Neural cell (in vitro differentiated cells): ENCODE data around the gene GFRA4. TPM values are rescaled to one million over a fixed set of nuclear protein-coding genes. Genes with fewer than 3 reads are reported as not detected.

ENCODE experiments used
- H2AFZ ChIP-seq: fragments of 200-600, 300-800 bp; sonication (generic), shearing (Covaris generic); 2 replicates; pipeline ENCODE4 v1.6.0; 2014; ENCODE audit warnings: low read depth, mild to moderate bottlenecking, antibody characterized with exemption, low read length, moderate library complexity
- H3F3A ChIP-seq: fragments of 200-600 bp; shearing (Covaris generic); 2 replicates; pipeline ENCODE4 v1.6.1; 2016; ENCODE audit warnings: mild to moderate bottlenecking, moderate library complexity, mixed read lengths, antibody characterized with exemption, low read length; ENCODE audit not compliant: insufficient read depth, poor library complexity, severe bottlenecking
- H3K27ac ChIP-seq: fragments of 200-600, 300-800 bp; sonication (generic), shearing (Covaris generic); 2 replicates; pipeline ENCODE4 v1.5.1; 2014; ENCODE audit warnings: mild to moderate bottlenecking, low read length, moderate library complexity
- H3K27me3 ChIP-seq: fragments of 300-800, 200-600 bp; sonication (generic), shearing (Covaris generic); 2 replicates; pipeline ENCODE4 v1.6.0; 2014; ENCODE audit warnings: mild to moderate bottlenecking, low read depth, low read length, moderate library complexity; ENCODE audit not compliant: insufficient read depth
- H3K36me3 ChIP-seq: fragments of 300-800, 200-600 bp; sonication (generic), shearing (Covaris generic); 2 replicates; pipeline ENCODE4 v1.5.1; 2014; ENCODE audit warnings: mild to moderate bottlenecking, antibody characterized with exemption, low read length, moderate library complexity; ENCODE audit not compliant: insufficient read depth
- H3K4me2 ChIP-seq: fragments of 300-800, 200-600 bp; sonication (generic), shearing (Covaris generic); 2 replicates; pipeline ENCODE4 v1.6.0; 2014; ENCODE audit warnings: mild to moderate bottlenecking, low read length
- H3K4me3 ChIP-seq: fragments of 300-800, 200-600 bp; sonication (generic), shearing (Covaris generic); 2 replicates; pipeline ENCODE4 v1.5.1; 2014; ENCODE audit warnings: mild to moderate bottlenecking, low read length, moderate library complexity
- H3K79me2 ChIP-seq: fragments of 200-600 bp; shearing (Covaris generic); replicated peaks from 2 replicates; pipeline ENCODE4 v1.6.0; 2014; ENCODE audit warnings: mild to moderate bottlenecking, low read length, moderate library complexity; ENCODE audit not compliant: insufficient read depth
- H3K9ac ChIP-seq: fragments of 300-800, 200-600 bp; sonication (generic), shearing (Covaris generic); 2 replicates; pipeline ENCODE4 v1.6.1; 2016; ENCODE audit warnings: mild to moderate bottlenecking, low read length, mixed read lengths
- H3K9me2 ChIP-seq: fragments of 200-600 bp; shearing (Covaris generic); 2 replicates; pipeline ENCODE4 v1.6.1; 2016; ENCODE audit warnings: mild to moderate bottlenecking, low read length, mixed read lengths; ENCODE audit not compliant: insufficient read depth
- H3K9me3 ChIP-seq: fragments of 200-600, 300-800 bp; sonication (generic), shearing (Covaris generic); 2 replicates; pipeline ENCODE4 v1.6.1; 2016; ENCODE audit warnings: mild to moderate bottlenecking, mixed run types, low read length, moderate library complexity, mixed read lengths
- H4K20me1 ChIP-seq: fragments of 200-600 bp; shearing (Covaris generic); 2 replicates; pipeline ENCODE4 v1.6.1; 2016; ENCODE audit warnings: mild to moderate bottlenecking, mixed run types; ENCODE audit not compliant: insufficient read depth
- EP300 ChIP-seq: fragments of 450-650 bp; conservative IDR thresholded peaks from 2 replicates; pipeline ENCODE4 v1.6.1; 2014; ENCODE audit warnings: antibody characterized with exemption, mild to moderate bottlenecking, moderate library complexity; ENCODE audit not compliant: poor library complexity, severe bottlenecking
- EZH2 ChIP-seq: fragments of 200-600, 300-800 bp; shearing (Covaris generic), sonication (generic); IDR thresholded peaks from 2 replicates; pipeline ENCODE4 v1.6.1; 2014; ENCODE audit warnings: antibody characterized with exemption, low read length, borderline replicate concordance, mild to moderate bottlenecking; ENCODE audit not compliant: insufficient read depth, poor library complexity, severe bottlenecking
- MXI1 ChIP-seq: fragments of 450-650 bp; conservative IDR thresholded peaks from 2 replicates; pipeline ENCODE4 v1.6.1; 2014; ENCODE audit warnings: antibody characterized with exemption, mild to moderate bottlenecking; ENCODE audit not compliant: poor library complexity, severe bottlenecking
- POLR2AphosphoS5 ChIP-seq: IDR thresholded peaks from 2 replicates; pipeline ENCODE4 v1.6.1; 2012
- SMC3 ChIP-seq: fragments of 450-650 bp; conservative IDR thresholded peaks from 2 replicates; pipeline ENCODE4 v1.6.1; 2014; ENCODE audit warnings: antibody characterized with exemption, mild to moderate bottlenecking, moderate library complexity; ENCODE audit not compliant: poor library complexity
- TAF1 ChIP-seq: IDR thresholded peaks from 2 replicates; pipeline ENCODE4 v1.6.1; 2012; ENCODE audit warnings: low read depth
- polyA plus RNA-seq: library from polyadenylated mRNA; depleted of rRNA; stranded (reverse); fragments of >200 nt; gene quantifications from 2 replicates; pipeline ENCODE4 v1.2.3, GENCODE V29; 2014
- TF ChIP-seq, protein P1 (sequence below): fragments of 450-650 bp; IDR thresholded peaks from 2 replicates; pipeline ENCODE4 v1.5.1; 2014; ENCODE audit warnings: antibody characterized with exemption, mild to moderate bottlenecking, moderate library complexity; ENCODE audit not compliant: poor library complexity, severe bottlenecking
- TF ChIP-seq, protein P2 (sequence below): IDR thresholded peaks from 2 replicates; pipeline ENCODE4 v1.6.1; 2012; ENCODE audit warnings: borderline replicate concordance

Gene GFRA4
- polyA plus RNA-seq, 1 donor from 2014 or later: not detected

DNA sequence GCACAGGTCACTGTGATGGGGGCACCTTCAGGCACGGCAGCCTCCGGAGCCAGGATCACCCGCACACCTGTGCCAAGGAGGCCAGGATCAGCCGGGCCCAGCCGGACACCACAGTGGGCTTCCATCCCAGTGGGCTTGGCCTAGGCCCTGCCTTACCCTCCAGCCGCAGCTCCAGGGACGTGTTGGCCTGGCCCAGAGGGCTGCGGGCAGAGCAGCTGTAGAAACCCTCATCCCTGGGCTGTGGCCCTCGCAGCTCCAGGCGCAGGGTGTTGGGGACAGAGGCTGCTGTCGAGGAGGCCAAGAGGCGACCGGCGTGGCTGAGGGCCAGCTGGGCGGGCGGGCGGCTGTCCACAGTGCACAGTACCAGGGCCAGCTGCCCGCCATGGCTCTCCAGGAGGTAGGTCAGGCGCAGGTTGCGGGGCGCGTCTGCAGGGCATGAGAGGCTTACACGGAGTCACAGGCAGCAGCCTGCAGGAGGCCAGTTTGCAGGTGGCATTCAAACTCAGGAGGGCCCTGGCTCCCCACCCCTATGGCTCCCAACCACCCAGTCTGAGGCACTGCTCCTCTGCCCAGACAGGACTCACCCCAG is 29.6 kb upstream of the GFRA4 start:
- H3K9me3 ChIP-seq: no peaks in the 10 kb centered on the region
- no peak overlapping the region for H3K4me3 ChIP-seq
- no peak overlapping the region for H2AFZ ChIP-seq
- no peaks in the 10 kb centered on the region for H3K79me2 ChIP-seq
- no peaks in the 10 kb centered on the region for H3K9me2 ChIP-seq
- H3K27ac ChIP-seq: no peak overlapping the region
- H3K9ac ChIP-seq: no peak overlapping the region
- H3K27me3 ChIP-seq: no peaks in the 10 kb centered on the region
- no peaks in the 10 kb centered on the region for H3F3A ChIP-seq
- H3K4me2 ChIP-seq: no peak overlapping the region
- H3K36me3 ChIP-seq: no peaks in the 10 kb centered on the region
- no peaks in the 10 kb centered on the region for H4K20me1 ChIP-seq
- TF ChIP-seq TAF1 (no peak), POLR2AphosphoS5 (no peak), EZH2 (no peak), MXI1 (no peak)
- TF ChIP-seq, protein P1, sequence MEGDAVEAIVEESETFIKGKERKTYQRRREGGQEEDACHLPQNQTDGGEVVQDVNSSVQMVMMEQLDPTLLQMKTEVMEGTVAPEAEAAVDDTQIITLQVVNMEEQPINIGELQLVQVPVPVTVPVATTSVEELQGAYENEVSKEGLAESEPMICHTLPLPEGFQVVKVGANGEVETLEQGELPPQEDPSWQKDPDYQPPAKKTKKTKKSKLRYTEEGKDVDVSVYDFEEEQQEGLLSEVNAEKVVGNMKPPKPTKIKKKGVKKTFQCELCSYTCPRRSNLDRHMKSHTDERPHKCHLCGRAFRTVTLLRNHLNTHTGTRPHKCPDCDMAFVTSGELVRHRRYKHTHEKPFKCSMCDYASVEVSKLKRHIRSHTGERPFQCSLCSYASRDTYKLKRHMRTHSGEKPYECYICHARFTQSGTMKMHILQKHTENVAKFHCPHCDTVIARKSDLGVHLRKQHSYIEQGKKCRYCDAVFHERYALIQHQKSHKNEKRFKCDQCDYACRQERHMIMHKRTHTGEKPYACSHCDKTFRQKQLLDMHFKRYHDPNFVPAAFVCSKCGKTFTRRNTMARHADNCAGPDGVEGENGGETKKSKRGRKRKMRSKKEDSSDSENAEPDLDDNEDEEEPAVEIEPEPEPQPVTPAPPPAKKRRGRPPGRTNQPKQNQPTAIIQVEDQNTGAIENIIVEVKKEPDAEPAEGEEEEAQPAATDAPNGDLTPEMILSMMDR: no peak
- TF ChIP-seq, protein P2, sequence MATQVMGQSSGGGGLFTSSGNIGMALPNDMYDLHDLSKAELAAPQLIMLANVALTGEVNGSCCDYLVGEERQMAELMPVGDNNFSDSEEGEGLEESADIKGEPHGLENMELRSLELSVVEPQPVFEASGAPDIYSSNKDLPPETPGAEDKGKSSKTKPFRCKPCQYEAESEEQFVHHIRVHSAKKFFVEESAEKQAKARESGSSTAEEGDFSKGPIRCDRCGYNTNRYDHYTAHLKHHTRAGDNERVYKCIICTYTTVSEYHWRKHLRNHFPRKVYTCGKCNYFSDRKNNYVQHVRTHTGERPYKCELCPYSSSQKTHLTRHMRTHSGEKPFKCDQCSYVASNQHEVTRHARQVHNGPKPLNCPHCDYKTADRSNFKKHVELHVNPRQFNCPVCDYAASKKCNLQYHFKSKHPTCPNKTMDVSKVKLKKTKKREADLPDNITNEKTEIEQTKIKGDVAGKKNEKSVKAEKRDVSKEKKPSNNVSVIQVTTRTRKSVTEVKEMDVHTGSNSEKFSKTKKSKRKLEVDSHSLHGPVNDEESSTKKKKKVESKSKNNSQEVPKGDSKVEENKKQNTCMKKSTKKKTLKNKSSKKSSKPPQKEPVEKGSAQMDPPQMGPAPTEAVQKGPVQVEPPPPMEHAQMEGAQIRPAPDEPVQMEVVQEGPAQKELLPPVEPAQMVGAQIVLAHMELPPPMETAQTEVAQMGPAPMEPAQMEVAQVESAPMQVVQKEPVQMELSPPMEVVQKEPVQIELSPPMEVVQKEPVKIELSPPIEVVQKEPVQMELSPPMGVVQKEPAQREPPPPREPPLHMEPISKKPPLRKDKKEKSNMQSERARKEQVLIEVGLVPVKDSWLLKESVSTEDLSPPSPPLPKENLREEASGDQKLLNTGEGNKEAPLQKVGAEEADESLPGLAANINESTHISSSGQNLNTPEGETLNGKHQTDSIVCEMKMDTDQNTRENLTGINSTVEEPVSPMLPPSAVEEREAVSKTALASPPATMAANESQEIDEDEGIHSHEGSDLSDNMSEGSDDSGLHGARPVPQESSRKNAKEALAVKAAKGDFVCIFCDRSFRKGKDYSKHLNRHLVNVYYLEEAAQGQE: no peak

- Histone ChIP-seq H3K79me2 (no peaks in the 10 kb centered on the region), H4K20me1 (no peaks in the 10 kb centered on the region), H3K27ac (no peak overlapping the region), H3F3A (no peaks in the 10 kb centered on the region), H3K4me2 (no peak overlapping the region), H3K27me3 (no peaks in the 10 kb centered on the region), H3K36me3 (no peaks in the 10 kb centered on the region), H3K9ac (no peak overlapping the region), H3K9me3 (no peaks in the 10 kb centered on the region), H3K9me2 (no peaks in the 10 kb centered on the region), H3K4me3 (no peak overlapping the region), H2AFZ (no peak overlapping the region)
- TF ChIP-seq MXI1: no peak
- TF ChIP-seq POLR2AphosphoS5: no peak
- TF ChIP-seq, protein P2: no peak
- no peak for TF ChIP-seq EP300
- TF ChIP-seq SMC3: no peak
- TF ChIP-seq EZH2: no peak
Measured at GRCh38 chr20:3691897-3692296, 28.7 kb upstream of the GFRA4 start.
